Measurements from ENCODE around the gene RNF130.

RNF130 gene

GRCh38 chr5:180100621-180101450 is 29.3 kb upstream of the RNF130 start:
- Histone ChIP-seq H3K36me3 (ENCODE audit: insufficient read depth) (no peaks in the 10 kb centered on the region), H3K4me1 (ENCODE audit: low read depth, poor library complexity, severe bottlenecking) (no peaks in the 10 kb centered on the region), H3K4me2 (no peak overlapping the region), H3K27ac (no peak overlapping the region), H3K4me3 (IDR thresholded peaks at IDR 0.05; ENCODE audit: insufficient read depth, low read depth, low read length) (no peak overlapping the region), H2AFZ (ENCODE audit: low read depth) (no peak overlapping the region), H3K9ac (no peak overlapping the region), H3K27me3 (ENCODE audit: insufficient read depth, low read depth) (no peaks in the 10 kb centered on the region), H3K79me2 (ENCODE audit: insufficient read depth, low read depth) (no peaks in the 10 kb centered on the region), H4K20me1 (ENCODE audit: insufficient read depth) (no peaks in the 10 kb centered on the region)
- no peak for TF ChIP-seq CTCF (conservative IDR thresholded peaks at IDR 0.05; ENCODE audit: low read depth, low read length)

GRCh38 chr5:180099733-180100611 is 28.4 kb upstream of the RNF130 start:
- Histone ChIP-seq H4K20me1 (ENCODE audit: insufficient read depth) (no peaks in the 10 kb centered on the region), H3K36me3 (ENCODE audit: insufficient read depth) (no peaks in the 10 kb centered on the region), H3K27me3 (ENCODE audit: insufficient read depth, low read depth) (no peaks in the 10 kb centered on the region), H3K27ac (no peak overlapping the region), H3K4me3 (IDR thresholded peaks at IDR 0.05; ENCODE audit: insufficient read depth, low read depth, low read length) (no peak overlapping the region), H2AFZ (ENCODE audit: low read depth) (no peak overlapping the region), H3K9ac (no peak overlapping the region), H3K79me2 (ENCODE audit: insufficient read depth, low read depth) (no peaks in the 10 kb centered on the region), H3K4me1 (ENCODE audit: low read depth, poor library complexity, severe bottlenecking) (no peaks in the 10 kb centered on the region), H3K4me2 (no peak overlapping the region)
- no peak for TF ChIP-seq CTCF (conservative IDR thresholded peaks at IDR 0.05; ENCODE audit: low read depth, low read length)

- Histone ChIP-seq H3K4me2 (no peak overlapping the region), H4K20me1 (ENCODE audit: insufficient read depth) (no peaks in the 10 kb centered on the region), H3K27me3 (ENCODE audit: insufficient read depth, low read depth) (no peaks in the 10 kb centered on the region), H3K4me1 (ENCODE audit: low read depth, poor library complexity, severe bottlenecking) (no peaks in the 10 kb centered on the region), H3K9ac (no peak overlapping the region), H3K27ac (no peak overlapping the region), H2AFZ (ENCODE audit: low read depth) (no peak overlapping the region), H3K79me2 (ENCODE audit: insufficient read depth, low read depth) (no peaks in the 10 kb centered on the region), H3K36me3 (ENCODE audit: insufficient read depth) (no peaks in the 10 kb centered on the region), H3K4me3 (IDR thresholded peaks at IDR 0.05; ENCODE audit: insufficient read depth, low read depth, low read length) (no peak overlapping the region)
- TF ChIP-seq CTCF (conservative IDR thresholded peaks at IDR 0.05; ENCODE audit: low read depth, low read length), result no peak
Measured at GRCh38 chr5:180098991-180099732, 27.6 kb upstream of the RNF130 start.

- Histone ChIP-seq H3K27me3 (ENCODE audit: insufficient read depth, low read depth) (no peaks in the 10 kb centered on the region), H3K4me3 (IDR thresholded peaks at IDR 0.05; ENCODE audit: insufficient read depth, low read depth, low read length) (no peak overlapping the region), H3K4me1 (ENCODE audit: low read depth, poor library complexity, severe bottlenecking) (no peaks in the 10 kb centered on the region), H3K9ac (no peak overlapping the region), H3K4me2 (no peak overlapping the region), H3K27ac (no peak overlapping the region), H2AFZ (ENCODE audit: low read depth) (no peak overlapping the region), H4K20me1 (ENCODE audit: insufficient read depth) (no peaks in the 10 kb centered on the region), H3K79me2 (ENCODE audit: insufficient read depth, low read depth) (no peaks in the 10 kb centered on the region), H3K36me3 (ENCODE audit: insufficient read depth) (no peaks in the 10 kb centered on the region)
- TF ChIP-seq CTCF (conservative IDR thresholded peaks at IDR 0.05; ENCODE audit: low read depth, low read length), result no peak
Measured at GRCh38 chr5:180098526-180098925, 27.0 kb upstream of the RNF130 start.

Data from KMS-11 (cell line).